H9 (cell line): Measurements from ENCODE around the gene SH3BGR. TPM values are rescaled to one million over a fixed set of nuclear protein-coding genes. Genes with fewer than 3 reads are reported as not detected.

Source experiments
- DNase-seq: peaks from one replicate; pipeline ENCODE4 v3.0.0-alpha.2; 2017
- H2AFZ ChIP-seq: one replicate; pipeline ENCODE4 v1.6.1; 2013; ENCODE audit warnings: mild to moderate bottlenecking, low read length, control low read depth, moderate library complexity
- H2AK5ac ChIP-seq: 2 replicates; pipeline ENCODE4 v1.6.1; 2013; ENCODE audit warnings: low read length, control low read depth, mixed read lengths; ENCODE audit not compliant: insufficient read length
- H2BK120ac ChIP-seq: one replicate; pipeline ENCODE4 v1.6.1; 2013; ENCODE audit warnings: low read depth, mild to moderate bottlenecking, low read length, control low read depth, inconsistent platforms; ENCODE audit not compliant: poor library complexity, severe bottlenecking
- H2BK12ac ChIP-seq: 2 replicates; pipeline ENCODE4 v1.6.1; 2013; ENCODE audit warnings: low read length, control low read depth, mixed read lengths, low read depth; ENCODE audit not compliant: insufficient read length
- H2BK15ac ChIP-seq: 2 replicates; pipeline ENCODE4 v1.6.1; 2013; ENCODE audit warnings: low read depth, low read length, control low read depth
- H2BK20ac ChIP-seq: one replicate; pipeline ENCODE4 v1.6.1; 2013; ENCODE audit warnings: low read depth, mild to moderate bottlenecking, low read length, control low read depth, inconsistent platforms; ENCODE audit not compliant: poor library complexity, severe bottlenecking
- H2BK5ac ChIP-seq: 2 replicates; pipeline ENCODE4 v1.6.1; 2013; ENCODE audit warnings: low read length, control low read depth, mixed read lengths; ENCODE audit not compliant: insufficient read length
- H3K14ac ChIP-seq: 2 replicates; pipeline ENCODE4 v1.6.1; 2013; ENCODE audit warnings: low read length, control low read depth; ENCODE audit not compliant: insufficient read depth
- H3K18ac ChIP-seq: 2 replicates; pipeline ENCODE4 v1.6.1; 2013; ENCODE audit warnings: low read depth, mild to moderate bottlenecking, mixed read lengths, low read length, control low read depth; ENCODE audit not compliant: insufficient read length
- H3K23ac ChIP-seq: 2 replicates; pipeline ENCODE4 v1.6.1; 2013; ENCODE audit warnings: low read length, control low read depth, mixed read lengths, low read depth; ENCODE audit not compliant: insufficient read length
- H3K23me2 ChIP-seq: 2 replicates; pipeline ENCODE4 v1.6.1; 2013; ENCODE audit warnings: low read depth, mild to moderate bottlenecking, mixed read lengths, low read length, control low read depth; ENCODE audit not compliant: insufficient read length, poor library complexity, severe bottlenecking
- H3K27ac ChIP-seq: 2 replicates; pipeline ENCODE4 v1.5.1; 2013; ENCODE audit warnings: low read length, control low read depth, mixed read lengths, low read depth; ENCODE audit not compliant: insufficient read length
- H3K27me3 ChIP-seq: 2 replicates; pipeline ENCODE4 v1.6.1; 2013; ENCODE audit warnings: low read length, control low read depth, inconsistent platforms; ENCODE audit not compliant: insufficient read depth
- H3K4ac ChIP-seq: 2 replicates; pipeline ENCODE4 v1.6.1; 2013; ENCODE audit warnings: low read depth, mild to moderate bottlenecking, control low read depth, inconsistent platforms, low read length, moderate library complexity
- H3K4me1 ChIP-seq: 2 replicates; pipeline ENCODE4 v1.6.1; 2013; ENCODE audit warnings: low read length, control low read depth, inconsistent platforms; ENCODE audit not compliant: insufficient read depth
- H3K4me2 ChIP-seq: 2 replicates; pipeline ENCODE4 v1.6.1; 2013; ENCODE audit warnings: low read length, control low read depth, mixed read lengths; ENCODE audit not compliant: insufficient read length, insufficient read depth
- H3K56ac ChIP-seq: 2 replicates; pipeline ENCODE4 v1.6.1; 2013; ENCODE audit warnings: low read depth, mild to moderate bottlenecking, mixed read lengths, low read length, control low read depth; ENCODE audit not compliant: insufficient read length
- H3K79me1 ChIP-seq: 2 replicates; pipeline ENCODE4 v1.6.1; 2013; ENCODE audit warnings: low read depth, mild to moderate bottlenecking, moderate library complexity, low read length, control low read depth, inconsistent platforms; ENCODE audit not compliant: insufficient read depth, poor library complexity, severe bottlenecking
- H3K79me2 ChIP-seq: 2 replicates; pipeline ENCODE4 v1.6.1; 2013; ENCODE audit warnings: low read length, control low read depth, inconsistent platforms; ENCODE audit not compliant: insufficient read depth
- H3K9ac ChIP-seq: 2 replicates; pipeline ENCODE4 v1.6.1; 2013; ENCODE audit warnings: low read length, control low read depth, mixed read lengths; ENCODE audit not compliant: insufficient read length; ENCODE audit errors: extremely low read depth
- H3K9me3 ChIP-seq: one replicate; pipeline ENCODE4 v1.6.1; 2013; ENCODE audit warnings: low read depth, low read length, inconsistent platforms; ENCODE audit not compliant: control insufficient read depth
- H3T11ph ChIP-seq: one replicate; pipeline ENCODE4 v1.6.1; 2013; ENCODE audit warnings: mild to moderate bottlenecking, low read length, control low read depth, inconsistent platforms
- H4K20me1 ChIP-seq: one replicate; pipeline ENCODE4 v1.6.1; 2013; ENCODE audit not compliant: control insufficient read depth, insufficient read length, insufficient read depth
- H4K5ac ChIP-seq: 2 replicates; pipeline ENCODE4 v1.6.1; 2013; ENCODE audit warnings: low read depth, mild to moderate bottlenecking, mixed read lengths, low read length, control low read depth; ENCODE audit not compliant: insufficient read length
- H4K8ac ChIP-seq: replicated peaks from 2 replicates; pipeline ENCODE4 v1.6.1; 2013; ENCODE audit warnings: low read length, control low read depth, mixed read lengths, low read depth; ENCODE audit not compliant: insufficient read length
- H4K91ac ChIP-seq: 2 replicates; pipeline ENCODE4 v1.6.1; 2013; ENCODE audit warnings: low read depth, mild to moderate bottlenecking, moderate library complexity, mixed read lengths, low read length, control low read depth; ENCODE audit not compliant: insufficient read length
- H3K27ac Mint-ChIP-seq, 3 experiments: 2 replicates in 2 of 3; 3 replicates in 1 of 3; pipeline ENCODE4 v1.8.0; 2020 to 2021; ENCODE audit warnings: mixed read lengths in 3 of 3, mild to moderate bottlenecking in 1 of 3, moderate library complexity in 1 of 3
- H3K27me3 Mint-ChIP-seq: 2 replicates; pipeline ENCODE4 v1.8.0; 2021; ENCODE audit warnings: low read depth, mild to moderate bottlenecking, moderate library complexity, mixed read lengths
- H3K36me3 Mint-ChIP-seq, 3 experiments: 2 replicates in 2 of 3; 3 replicates in 1 of 3; pipeline ENCODE4 v1.8.0; 2020 to 2021; ENCODE audit warnings: low read depth in 3 of 3, mixed read lengths in 3 of 3; ENCODE audit not compliant: insufficient read depth in 1 of 3
- H3K4me1 Mint-ChIP-seq, 2 experiments: 2 replicates each; pipeline ENCODE4 v1.8.0; 2020; ENCODE audit warnings: mixed read lengths in 2 of 2
- H3K4me3 Mint-ChIP-seq, 2 experiments: 2 replicates in 1 of 2; 3 replicates in 1 of 2; pipeline ENCODE4 v1.8.0; 2020 to 2021; ENCODE audit warnings: mild to moderate bottlenecking in 2 of 2, mixed read lengths in 2 of 2, moderate library complexity in 1 of 2
- H3K9me3 Mint-ChIP-seq, 2 experiments: 2 replicates in 1 of 2; 3 replicates in 1 of 2; pipeline ENCODE4 v1.8.0; 2020; ENCODE audit warnings: mild to moderate bottlenecking in 2 of 2, mixed read lengths in 2 of 2, moderate library complexity in 1 of 2
- WGBS: extraction: QIAGEN DNeasy Blood & Tissue Kit; methylation state at CpG from one replicate; pipeline ENCODE4 v1.1.7; 2013; ENCODE audit warnings: missing lambda C conversion rate, low lambda C conversion rate, mixed read lengths; ENCODE audit not compliant: insufficient read length; ENCODE audit errors: extremely low coverage; 5-methylcytosine and 5-hydroxymethylcytosine counted together
- total RNA-seq: library from RNA; stranded (reverse); gene quantifications from 2 replicates; pipeline ENCODE4 v1.2.1, GENCODE V29; 2021
- TF ChIP-seq, protein P1 (sequence below): fragments of 200-600 bp; sonication (generic); conservative IDR thresholded peaks from 3 replicates; pipeline ENCODE4 v1.8.0; 2021; ENCODE audit warnings: antibody characterized with exemption, mild to moderate bottlenecking

The SH3BGR gene
- total RNA-seq, 1 experiment from 2014 or later, result 2.9 TPM

DNA sequence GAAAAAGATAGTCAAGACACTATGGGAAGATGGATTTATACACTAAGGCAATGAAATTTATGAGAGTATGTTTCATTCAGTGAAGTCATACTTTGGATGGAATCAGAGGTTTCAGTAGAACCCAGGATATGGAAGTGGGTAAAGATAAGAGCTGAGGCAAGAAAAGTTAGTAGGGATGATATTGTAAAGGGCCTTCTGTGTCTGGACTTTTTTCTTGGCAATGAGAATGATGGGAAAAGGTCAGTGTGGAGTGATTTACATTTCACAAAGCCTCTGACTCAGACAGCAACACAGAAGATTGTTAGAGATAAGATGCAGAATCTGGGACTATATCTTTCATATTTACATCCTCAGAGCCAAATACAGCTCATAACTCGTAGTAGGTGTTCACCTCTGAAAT lies 32.1 kb downstream of the SH3BGR start:
- no peaks in the 10 kb centered on the region for H3K36me3 Mint-ChIP-seq

More for the DNA sequence above, 32.1 kb downstream of the SH3BGR start:
- no peak overlapping the region for H3K4ac ChIP-seq
- no peak overlapping the region for H3K27ac ChIP-seq
- H3K9ac ChIP-seq, result no peak overlapping the region
- no peak overlapping the region for H3T11ph ChIP-seq
- TF ChIP-seq, protein P1, sequence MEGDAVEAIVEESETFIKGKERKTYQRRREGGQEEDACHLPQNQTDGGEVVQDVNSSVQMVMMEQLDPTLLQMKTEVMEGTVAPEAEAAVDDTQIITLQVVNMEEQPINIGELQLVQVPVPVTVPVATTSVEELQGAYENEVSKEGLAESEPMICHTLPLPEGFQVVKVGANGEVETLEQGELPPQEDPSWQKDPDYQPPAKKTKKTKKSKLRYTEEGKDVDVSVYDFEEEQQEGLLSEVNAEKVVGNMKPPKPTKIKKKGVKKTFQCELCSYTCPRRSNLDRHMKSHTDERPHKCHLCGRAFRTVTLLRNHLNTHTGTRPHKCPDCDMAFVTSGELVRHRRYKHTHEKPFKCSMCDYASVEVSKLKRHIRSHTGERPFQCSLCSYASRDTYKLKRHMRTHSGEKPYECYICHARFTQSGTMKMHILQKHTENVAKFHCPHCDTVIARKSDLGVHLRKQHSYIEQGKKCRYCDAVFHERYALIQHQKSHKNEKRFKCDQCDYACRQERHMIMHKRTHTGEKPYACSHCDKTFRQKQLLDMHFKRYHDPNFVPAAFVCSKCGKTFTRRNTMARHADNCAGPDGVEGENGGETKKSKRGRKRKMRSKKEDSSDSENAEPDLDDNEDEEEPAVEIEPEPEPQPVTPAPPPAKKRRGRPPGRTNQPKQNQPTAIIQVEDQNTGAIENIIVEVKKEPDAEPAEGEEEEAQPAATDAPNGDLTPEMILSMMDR, result no peak
- H3K9me3 ChIP-seq, result no peaks in the 10 kb centered on the region
- no peak overlapping the region for H2AFZ ChIP-seq
- no peaks in the 10 kb centered on the region for H3K23me2 ChIP-seq
- H3K56ac ChIP-seq, result no peak overlapping the region
- no peak overlapping the region for H4K8ac ChIP-seq
- Mint-ChIP-seq H3K27ac (no peak overlapping the region; a peak in 1 of 7 replicates), H3K4me1 (0 out of 4 replicates have a peak, but pooled peaks cover 0 to 4% of the 10 kb centered on the region in 2 experiments), H3K27me3 (no peaks in the 10 kb centered on the region; the same call in 1 of the 2 replicates), H3K9me3 (no peaks in the 10 kb centered on the region), H3K4me3 (no peak overlapping the region)
- no peak overlapping the region for H3K18ac ChIP-seq
- no peaks in the 10 kb centered on the region for H3K79me2 ChIP-seq
- no peak overlapping the region for H2BK20ac ChIP-seq
- no peak overlapping the region for H3K23ac ChIP-seq
- no peaks in the 10 kb centered on the region for H3K27me3 ChIP-seq
- H2AK5ac ChIP-seq, result no peak overlapping the region
- H4K91ac ChIP-seq, result no peak overlapping the region
- WGBS, result no CpG with 5 or more reads among the region's 1 CpG
- no peak overlapping the region for H3K4me2 ChIP-seq
- H2BK15ac ChIP-seq, result no peak overlapping the region
- no peak overlapping the region for H3K14ac ChIP-seq
- H2BK5ac ChIP-seq, result no peak overlapping the region
- H2BK120ac ChIP-seq, result no peak overlapping the region
- no peak for DNase-seq
- no peak overlapping the region for H2BK12ac ChIP-seq
- no peaks in the 10 kb centered on the region for H3K4me1 ChIP-seq
- H3K79me1 ChIP-seq, result no peaks in the 10 kb centered on the region
- H4K20me1 ChIP-seq, result no peaks in the 10 kb centered on the region
- no peak overlapping the region for H4K5ac ChIP-seq
